Measurements from ENCODE around the gene LDB2.
A peak's percentile ranks its signal among the peaks of the same experiment; 100 is the strongest.

LDB2 gene

GRCh38 chr4:16884673-16885460, 13.6 kb downstream of the LDB2 start:
- DNase-seq = no peak

GRCh38 chr4:16883806-16884205, 14.6 kb downstream of the LDB2 start:
- no peak for DNase-seq

GRCh38 chr4:16881151-16881884, 17.1 kb downstream of the LDB2 start:
- no peak for DNase-seq

- no peak for DNase-seq
These were observed 23.0 kb downstream of the LDB2 start for GRCh38 chr4:16875487-16875886.

- DNase-seq = no peak
These were observed 28.7 kb downstream of the LDB2 start for GRCh38 chr4:16869594-16870245.

GRCh38 chr4:16868674-16869073, 29.8 kb downstream of the LDB2 start:
- no peak for DNase-seq

GRCh38 chr4:16867827-16868226, 30.6 kb downstream of the LDB2 start:
- no peak for DNase-seq

GRCh38 chr4:16866974-16867373, 31.5 kb downstream of the LDB2 start:
- no peak for DNase-seq

GRCh38 chr4:16865897-16866283, 32.6 kb downstream of the LDB2 start:
- no peak for DNase-seq

- DNase-seq = no peak
These were observed 33.1 kb downstream of the LDB2 start for GRCh38 chr4:16865209-16865896.

- no peak for DNase-seq
These were observed 34.2 kb downstream of the LDB2 start for GRCh38 chr4:16864199-16864598.

GRCh38 chr4:16862697-16863096, 35.7 kb downstream of the LDB2 start:
- DNase-seq = no peak

GRCh38 chr4:16860516-16860915, 37.9 kb downstream of the LDB2 start:
- no peak for DNase-seq

GRCh38 chr4:16859031-16859430, 39.4 kb downstream of the LDB2 start:
- no peak for DNase-seq

GRCh38 chr4:16858275-16858752, 40.1 kb downstream of the LDB2 start:
- DNase-seq = no peak

GRCh38 chr4:16857425-16857824, 41.0 kb downstream of the LDB2 start:
- DNase-seq = no peak

GRCh38 chr4:16853640-16854039, 44.8 kb downstream of the LDB2 start:
- DNase-seq = no peak

- no peak for DNase-seq
These were observed 45.8 kb downstream of the LDB2 start for GRCh38 chr4:16852644-16853043.

GRCh38 chr4:16852228-16852627, 46.2 kb downstream of the LDB2 start:
- no peak for DNase-seq

GRCh38 chr4:16846540-16847117, 51.8 kb downstream of the LDB2 start:
- DNase-seq = no peak

GRCh38 chr4:16844816-16845586, 53.4 kb downstream of the LDB2 start:
- peak; percentile 44 for DNase-seq

Measured in right hindlimb (tissue), 1 donor.